ENCODE results near the gene CD52.

- TF ChIP-seq NFE2L1 (CRISPR knock-in tag; IDR thresholded peaks at IDR 0.05): no peak
- no peak for TF ChIP-seq JUN (CRISPR knock-in tag; IDR thresholded peaks at IDR 0.05)
- TF ChIP-seq CTCF (IDR thresholded peaks at IDR 0.05): no peak
- no peak for TF ChIP-seq SMAD3 (CRISPR knock-in tag; IDR thresholded peaks at IDR 0.05; ENCODE audit: borderline replicate concordance)
- no peak for TF ChIP-seq ZNF512 (CRISPR knock-in tag; IDR thresholded peaks at IDR 0.05; ENCODE audit: borderline replicate concordance)
- TF ChIP-seq IRF2 (CRISPR knock-in tag; IDR thresholded peaks at IDR 0.05; ENCODE audit: borderline replicate concordance, low read depth): no peak
- no peak for TF ChIP-seq IRF1 (CRISPR knock-in tag; IDR thresholded peaks at IDR 0.05)
- TF ChIP-seq USF2 (CRISPR knock-in tag; IDR thresholded peaks at IDR 0.05): no peak
- no peak for TF ChIP-seq TP53 (CRISPR knock-in tag; IDR thresholded peaks at IDR 0.05)
- no peak for TF ChIP-seq ZBTB43 (CRISPR knock-in tag; IDR thresholded peaks at IDR 0.05)
These were observed 22.3 kb downstream of the CD52 start for GRCh38 chr1:26340047-26340481.

Data from WTC11 (cell line).